DOHH2 (cell line): Measurements from ENCODE around the gene CTSW.

Experiments used
- EZH2phosphoT487 ChIP-seq: fragments of 200-600 bp; sonication (generic); IDR thresholded peaks from 2 replicates; pipeline ENCODE4 v1.6.1; 2017; ENCODE audit warnings: borderline replicate concordance, mild to moderate bottlenecking, antibody characterized with exemption, low read length, moderate library complexity, mixed read lengths
- TF ChIP-seq, protein P1 (sequence below): fragments of 200-600 bp; sonication (generic); IDR thresholded peaks from one replicate; pipeline ENCODE4 v1.5.1; 2014; ENCODE audit warnings: antibody characterized with exemption, mild to moderate bottlenecking, low read depth, low read length; ENCODE audit not compliant: poor library complexity, severe bottlenecking

DNA sequence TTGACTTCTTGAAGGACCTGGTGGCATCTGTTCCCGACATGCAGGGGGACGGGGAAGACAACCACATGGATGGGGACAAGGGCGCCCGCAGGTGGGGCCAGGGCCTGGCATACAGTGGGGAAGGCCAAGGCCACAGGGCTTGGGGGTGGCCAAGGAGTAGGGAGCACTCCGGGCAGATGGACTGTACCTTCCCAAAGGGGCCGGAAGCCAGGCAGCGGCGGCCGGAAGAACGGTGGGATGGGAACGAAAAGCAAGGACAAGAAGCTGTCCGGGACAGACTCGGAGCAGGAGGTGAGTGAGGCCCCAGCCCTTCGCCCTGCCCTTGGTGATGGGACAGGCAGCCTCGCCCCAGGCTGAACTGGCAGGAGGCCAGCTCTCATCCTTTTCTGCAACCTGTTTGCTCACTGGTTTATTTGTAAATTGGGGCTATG is 40.8 kb downstream of the CTSW start:
- TF ChIP-seq, protein P1, sequence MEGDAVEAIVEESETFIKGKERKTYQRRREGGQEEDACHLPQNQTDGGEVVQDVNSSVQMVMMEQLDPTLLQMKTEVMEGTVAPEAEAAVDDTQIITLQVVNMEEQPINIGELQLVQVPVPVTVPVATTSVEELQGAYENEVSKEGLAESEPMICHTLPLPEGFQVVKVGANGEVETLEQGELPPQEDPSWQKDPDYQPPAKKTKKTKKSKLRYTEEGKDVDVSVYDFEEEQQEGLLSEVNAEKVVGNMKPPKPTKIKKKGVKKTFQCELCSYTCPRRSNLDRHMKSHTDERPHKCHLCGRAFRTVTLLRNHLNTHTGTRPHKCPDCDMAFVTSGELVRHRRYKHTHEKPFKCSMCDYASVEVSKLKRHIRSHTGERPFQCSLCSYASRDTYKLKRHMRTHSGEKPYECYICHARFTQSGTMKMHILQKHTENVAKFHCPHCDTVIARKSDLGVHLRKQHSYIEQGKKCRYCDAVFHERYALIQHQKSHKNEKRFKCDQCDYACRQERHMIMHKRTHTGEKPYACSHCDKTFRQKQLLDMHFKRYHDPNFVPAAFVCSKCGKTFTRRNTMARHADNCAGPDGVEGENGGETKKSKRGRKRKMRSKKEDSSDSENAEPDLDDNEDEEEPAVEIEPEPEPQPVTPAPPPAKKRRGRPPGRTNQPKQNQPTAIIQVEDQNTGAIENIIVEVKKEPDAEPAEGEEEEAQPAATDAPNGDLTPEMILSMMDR: no peak
- no peak for TF ChIP-seq EZH2phosphoT487
